HCT116 (cell line): ENCODE results near the gene MCM8. TPM values are rescaled to one million over a fixed set of nuclear protein-coding genes. Genes with fewer than 3 reads are reported as not detected.

Experiments
- ATAC-seq: fragments of 200-7000 bp; cut with Tn5 transposase; 2 replicates; pipeline ENCODE4 v1.9.1; 2020; ENCODE audit warnings: mild to moderate bottlenecking, moderate library complexity
- BruUV-seq: library from RNA; stranded (reverse); fragments of 400-500 nt; replicated peaks from 2 replicates; lab custom pipeline; 2021; lab: Mats Ljungman, UMichigan
- CTCF ChIA-PET: fragments of 300-600 bp; sonication (Branson Sonifier 250); formaldehyde crosslinking; loops from one replicate; lab custom pipeline; 2021; ENCODE audit warnings: antibody characterized with exemption; lab: Charles Lee
- POLR2A ChIA-PET: fragments of 300-600, 350-600 bp; sonication (Branson Sonifier 250); formaldehyde crosslinking; loops from one replicate; lab custom pipeline; 2021; ENCODE audit warnings: antibody characterized with exemption; lab: Charles Lee
- RAD21 ChIA-PET, 2 experiments: fragments of 300-600 bp; sonication (Branson Sonifier 250); formaldehyde crosslinking; loops; one replicate each; lab custom pipeline; 2023; ENCODE audit warnings: low total read pairs in 2 of 2; ENCODE audit not compliant: uncharacterized antibody in 2 of 2, unreplicated experiment in 2 of 2, low non-redundant PET in 1 of 2; lab: Charles Lee
- DNase-seq: peaks from one replicate; pipeline ENCODE4 v3.0.0-alpha.2; 2010; ENCODE audit warnings: low read depth, low spot score
- H2AFZ ChIP-seq: fragments of 200-600 bp; shearing (Covaris generic), sonication (generic); 2 replicates; pipeline ENCODE4 v1.6.1; 2017; ENCODE audit warnings: low read depth, mixed run types, mixed read lengths, antibody characterized with exemption, low read length; ENCODE audit not compliant: poor library complexity, severe bottlenecking
- H3K27ac ChIP-seq: 2 replicates; pipeline ENCODE4 v1.5.1; 2012; ENCODE audit warnings: low read depth, low read length
- H3K27me3 ChIP-seq: fragments of 200-600 bp; sonication (generic); 2 replicates; pipeline ENCODE4 v1.6.1; 2016; ENCODE audit warnings: mixed run types, low read length, mixed read lengths; ENCODE audit not compliant: insufficient read depth
- H3K36me3 ChIP-seq, 2 experiments: fragments of 200-500 bp in 1 of 2; fragments of 200-600 bp in 1 of 2; sonication (Bioruptor generic) in 1 of 2; sonication (generic) in 1 of 2; 2 replicates each; pipeline versions ENCODE4 v1.5.1 to v1.6.1; 2014 to 2016; ENCODE audit warnings: low read length in 2 of 2, inconsistent platforms in 1 of 2, mixed read lengths in 1 of 2, mixed run types in 1 of 2; ENCODE audit not compliant: insufficient read depth in 2 of 2, control insufficient read depth in 1 of 2
- H3K4me1 ChIP-seq, 2 experiments: fragments of 200-600 bp in 1 of 2; sonication (generic) in 1 of 2; 2 replicates each; pipeline versions ENCODE4 v1.5.1 to v1.6.1; 2012 to 2017; ENCODE audit warnings: low read length in 2 of 2, inconsistent platforms in 1 of 2, mild to moderate bottlenecking in 1 of 2, mixed read lengths in 1 of 2, mixed run types in 1 of 2, moderate library complexity in 1 of 2; ENCODE audit not compliant: insufficient read depth in 2 of 2, control insufficient read depth in 1 of 2
- H3K4me2 ChIP-seq: fragments of 200-600 bp; sonication (generic); 2 replicates; pipeline ENCODE4 v1.6.1; 2017; ENCODE audit warnings: mixed run types, low read length, mixed read lengths
- H3K4me3 ChIP-seq, 2 experiments: fragments of 200-600 bp in 1 of 2; sonication (generic) in 1 of 2; replicated peaks in 1 of 2; 2 replicates each; pipeline ENCODE4 v1.5.1; 2011 to 2016; ENCODE audit warnings: low read length in 2 of 2, control low read depth in 1 of 2, low read depth in 1 of 2, mild to moderate bottlenecking in 1 of 2, mixed read lengths in 1 of 2, mixed run types in 1 of 2
- H3K79me2 ChIP-seq: fragments of 200-600 bp; sonication (generic); 2 replicates; pipeline ENCODE4 v1.6.1; 2017; ENCODE audit warnings: mild to moderate bottlenecking, mixed run types, low read length, moderate library complexity, mixed read lengths; ENCODE audit not compliant: insufficient read depth
- H3K9ac ChIP-seq: fragments of 200-600 bp; sonication (generic); 2 replicates; pipeline ENCODE4 v1.6.1; 2016; ENCODE audit warnings: low read length, mixed read lengths
- H3K9me2 ChIP-seq: fragments of 200-600 bp; sonication (generic), shearing (Covaris generic); 2 replicates; pipeline ENCODE4 v1.6.1; 2017; ENCODE audit warnings: mixed run types, mild to moderate bottlenecking, moderate library complexity; ENCODE audit not compliant: insufficient read depth
- H3K9me3 ChIP-seq, 2 experiments: fragments of 200-500 bp in 1 of 2; fragments of 200-600 bp in 1 of 2; sonication (Bioruptor generic) in 1 of 2; sonication (generic) in 1 of 2; 2 replicates each; pipeline ENCODE4 v1.6.1; 2014 to 2017; ENCODE audit warnings: low read length in 2 of 2, mixed read lengths in 2 of 2, inconsistent platforms in 1 of 2, low read depth in 1 of 2, mild to moderate bottlenecking in 1 of 2, mixed run types in 1 of 2, moderate library complexity in 1 of 2; ENCODE audit not compliant: control insufficient read depth in 1 of 2, insufficient read depth in 1 of 2
- H4K20me1 ChIP-seq: fragments of 200-600 bp; sonication (generic), shearing (Covaris generic); 2 replicates; pipeline ENCODE4 v1.6.1; 2017; ENCODE audit warnings: mixed run types, mild to moderate bottlenecking, moderate library complexity; ENCODE audit not compliant: insufficient read depth
- CEBPB ChIP-seq: IDR thresholded peaks from 2 replicates; pipeline ENCODE4 v1.6.1; 2012; ENCODE audit warnings: low read depth
- EGR1 ChIP-seq: IDR thresholded peaks from 2 replicates; pipeline ENCODE4 v1.6.1; 2012; ENCODE audit warnings: low read depth
- ELF1 ChIP-seq: IDR thresholded peaks from 2 replicates; pipeline ENCODE4 v1.6.1; 2012; ENCODE audit warnings: low read depth, borderline replicate concordance
- FOSL1 ChIP-seq: IDR thresholded peaks from 2 replicates; pipeline ENCODE4 v1.6.1; 2012; ENCODE audit warnings: low read depth
- MAX ChIP-seq: IDR thresholded peaks from 2 replicates; pipeline ENCODE4 v1.6.1; 2012
- POLR2A ChIP-seq: IDR thresholded peaks from 2 replicates; pipeline ENCODE4 v1.7.0; 2011; ENCODE audit warnings: borderline replicate concordance; ENCODE audit not compliant: insufficient read depth, insufficient read length; ENCODE audit errors: extremely low read depth
- SIN3A ChIP-seq: IDR thresholded peaks from 2 replicates; pipeline ENCODE4 v1.6.1; 2012; ENCODE audit warnings: low read depth
- SRF ChIP-seq: IDR thresholded peaks from 2 replicates; pipeline ENCODE4 v1.6.1; 2012; ENCODE audit warnings: low read depth
- ZBTB33 ChIP-seq: IDR thresholded peaks from 2 replicates; pipeline ENCODE4 v1.6.1; 2011; ENCODE audit warnings: mild to moderate bottlenecking, low read length, moderate library complexity; ENCODE audit not compliant: insufficient replicate concordance; ENCODE audit errors: extremely low read depth
- ZNF274 ChIP-seq: fragments of 200-500 bp; sonication (Bioruptor generic); IDR thresholded peaks from 2 replicates; pipeline ENCODE4 v1.6.1; 2014; ENCODE audit warnings: mild to moderate bottlenecking, low read depth, low read length, inconsistent platforms
- intact Hi-C: fragments of 100-400 bp; cut with micrococcal nuclease; formaldehyde crosslinking; loops from 2 replicates; pipeline ENCODE4 v1.10.0; 2022
- total RNA-seq: library from RNA; stranded (reverse); gene quantifications from one replicate; pipeline ENCODE4 v1.2.1, GENCODE V29; 2021; ENCODE audit not compliant: unreplicated experiment

Gene MCM8
- total RNA-seq, 1 experiment from 2014 or later, result 21.9 TPM

GRCh38 chr20:5977975-5978374, 27.5 kb downstream of the MCM8 start:
- no peak for ATAC-seq
- ChIA-PET POLR2A (no interaction called here), RAD21 (no interaction called here), CTCF (no interaction called here)
- no peak overlapping the region for H3K4me3 ChIP-seq
- H3K4me2 ChIP-seq, result no peak overlapping the region
- no peak overlapping the region for H3K27ac ChIP-seq
- TF ChIP-seq FOSL1, result no peak
- TF ChIP-seq SIN3A, result no peak
- TF ChIP-seq ZNF274, result no peak
- TF ChIP-seq CEBPB, result no peak
- TF ChIP-seq SRF, result no peak
- TF ChIP-seq POLR2A, result no peak
- TF ChIP-seq EGR1, result no peak
- TF ChIP-seq MAX, result no peak
- no peak for TF ChIP-seq ELF1
- TF ChIP-seq ZBTB33, result no peak
- H3K36me3 ChIP-seq, result peaks cover 14 to 39% of the 10 kb centered on the region in 2 experiments; a peak in 3 of 4 replicates
- H3K9ac ChIP-seq, result no peak overlapping the region
- intact Hi-C loops, result no loop called here
- no peaks in the 10 kb centered on the region for H3K27me3 ChIP-seq
- no peaks in the 10 kb centered on the region for H3K4me1 ChIP-seq
- no peaks in the 10 kb centered on the region for H3K9me2 ChIP-seq
- H4K20me1 ChIP-seq, result no peaks in the 10 kb centered on the region
- no TSS peak for BruUV-seq
- H2AFZ ChIP-seq, result no peak overlapping the region
- DNase-seq, result no peak
- peaks cover 4% of the 10 kb centered on the region; the same call in 1 of the 2 replicates for H3K79me2 ChIP-seq
- no peaks in the 10 kb centered on the region for H3K9me3 ChIP-seq
